HepG2 (cell line): ENCODE results near the gene SKIDA1. TPM values are rescaled to one million over a fixed set of nuclear protein-coding genes. Genes with fewer than 3 reads are reported as not detected.

Experiments
- FOXO1 ChIP-seq: sonication (generic); formaldehyde crosslinking; IDR thresholded peaks from 2 replicates; pipeline ENCODE4 v1.4.0; 2020; ENCODE audit warnings: missing genetic modification reagents
- GATA4 ChIP-seq: sonication (generic); IDR thresholded peaks from 2 replicates; pipeline ENCODE4 v1.6.1; 2016; ENCODE audit warnings: antibody characterized with exemption, low read depth, borderline replicate concordance
- GRHL1 ChIP-seq: sonication (generic); formaldehyde crosslinking; conservative IDR thresholded peaks from 2 replicates; pipeline ENCODE4 v1.8.0; 2022; ENCODE audit warnings: missing genetic modification reagents
- HDAC2 ChIP-seq: sonication (generic); formaldehyde crosslinking; IDR thresholded peaks from 2 replicates; pipeline ENCODE4 v1.4.0; 2020; ENCODE audit warnings: missing genetic modification reagents
- HNRNPUL1 ChIP-seq: fragments of 200-400 bp; formaldehyde crosslinking; IDR thresholded peaks from 2 replicates; pipeline ENCODE4 v1.6.1; 2017; ENCODE audit warnings: low read depth, mild to moderate bottlenecking, low read length, moderate library complexity
- KLF9 ChIP-seq: IDR thresholded peaks from 2 replicates; pipeline ENCODE4 v1.6.1; 2016; ENCODE audit warnings: low read depth
- MIER3 ChIP-seq: IDR thresholded peaks from 2 replicates; pipeline ENCODE4 v1.6.1; 2016; ENCODE audit warnings: missing compliant biosample characterization, borderline replicate concordance
- MTF1 ChIP-seq: sonication (generic); formaldehyde crosslinking; IDR thresholded peaks from 2 replicates; pipeline ENCODE4 v1.5.0; 2020; ENCODE audit warnings: missing genetic modification reagents
- NFE2L1 ChIP-seq: sonication (generic); formaldehyde crosslinking; IDR thresholded peaks from 2 replicates; pipeline ENCODE4 v1.4.0; 2020; ENCODE audit warnings: missing genetic modification reagents, mild to moderate bottlenecking, borderline replicate concordance
- PHF21A ChIP-seq: sonication (generic); formaldehyde crosslinking; IDR thresholded peaks from 2 replicates; pipeline ENCODE4 v1.5.0; 2020; ENCODE audit warnings: mild to moderate bottlenecking, missing genetic modification reagents
- PPARG ChIP-seq: conservative IDR thresholded peaks from 2 replicates; pipeline ENCODE4 v1.6.1; 2016; ENCODE audit warnings: missing biosample characterization, missing genetic modification reagents
- RFXANK ChIP-seq: IDR thresholded peaks from 2 replicates; pipeline ENCODE4 v1.6.1; 2016
- RORA ChIP-seq: sonication (generic); formaldehyde crosslinking; IDR thresholded peaks from 2 replicates; pipeline ENCODE4 v1.5.0; 2020; ENCODE audit warnings: mild to moderate bottlenecking, missing genetic modification reagents, moderate library complexity
- SIN3A ChIP-seq: IDR thresholded peaks from 2 replicates; pipeline ENCODE4 v1.6.1; 2011; ENCODE audit warnings: low read depth, mild to moderate bottlenecking, control low read depth, low read length, borderline replicate concordance
- SMAD3 ChIP-seq: sonication (generic); formaldehyde crosslinking; IDR thresholded peaks from 2 replicates; pipeline ENCODE4 v1.4.0; 2020; ENCODE audit warnings: missing genetic modification reagents
- SNAPC4 ChIP-seq: sonication (generic); formaldehyde crosslinking; IDR thresholded peaks from 2 replicates; pipeline ENCODE4 v1.4.0; 2020; ENCODE audit warnings: mild to moderate bottlenecking, missing genetic modification reagents
- XRCC5 ChIP-seq: fragments of 200-400 bp; formaldehyde crosslinking; optimal IDR thresholded peaks from 2 replicates; pipeline ENCODE3; 2017; ENCODE audit warnings: mild to moderate bottlenecking, low read length
- ZNF317 ChIP-seq: sonication (generic); formaldehyde crosslinking; IDR thresholded peaks from 2 replicates; pipeline ENCODE4 v1.5.0; 2020; ENCODE audit warnings: mild to moderate bottlenecking, missing genetic modification reagents
- ZNF513 ChIP-seq: sonication (generic); formaldehyde crosslinking; conservative IDR thresholded peaks from 2 replicates; pipeline ENCODE4 v1.5.0; 2020; ENCODE audit warnings: missing genetic modification reagents
- ZNF546 ChIP-seq: sonication (generic); formaldehyde crosslinking; conservative IDR thresholded peaks from 2 replicates; pipeline ENCODE4 v1.8.1; 2023; ENCODE audit warnings: mild to moderate bottlenecking, missing genetic modification reagents
- ZNF607 ChIP-seq: sonication (generic); formaldehyde crosslinking; IDR thresholded peaks from 2 replicates; pipeline ENCODE4 v1.5.1; 2020; ENCODE audit warnings: missing genetic modification reagents, mild to moderate bottlenecking, borderline replicate concordance
- ZNF740 ChIP-seq: sonication (generic); formaldehyde crosslinking; IDR thresholded peaks from 2 replicates; pipeline ENCODE4 v1.4.0; 2020; ENCODE audit warnings: missing genetic modification reagents
- ZNF746 ChIP-seq: sonication (generic); formaldehyde crosslinking; IDR thresholded peaks from 2 replicates; pipeline ENCODE4 v1.8.0; 2022; ENCODE audit warnings: mild to moderate bottlenecking, missing genetic modification reagents
- ZNF891 ChIP-seq: sonication (generic); formaldehyde crosslinking; IDR thresholded peaks from 2 replicates; pipeline ENCODE4 v1.5.0; 2020; ENCODE audit warnings: mild to moderate bottlenecking, missing genetic modification reagents
- polyA plus RNA-seq, 8 experiments: library from polyadenylated mRNA; depleted of rRNA in 3 of 8; stranded (reverse) in 7 of 8; unstranded in 1 of 8; fragments of >200 nt; fragmentation: Illumina TruSeq in 4 of 8; extraction: Trizol in 4 of 8; gene quantifications; 2 replicates each; pipeline versions ENCODE4 v1.2.1 to v1.2.3, GENCODE V29; 2011 to 2016; ENCODE audit warnings: low read depth in 4 of 8, missing spikeins in 1 of 8, mixed read lengths in 1 of 8; ENCODE audit not compliant: insufficient read depth in 1 of 8
- total RNA-seq, 5 experiments: library from RNA; depleted of rRNA; stranded (reverse); fragments of >200 nt; fragmentation: Illumina TruSeq; extraction: Trizol; gene quantifications; 2 replicates each; pipeline ENCODE4 v1.2.3, GENCODE V29; 2016; ENCODE audit warnings: low read depth in 1 of 5

The SKIDA1 gene
- total and polyA plus RNA-seq, 2 of the 13 experiments (the other 11 are each of a cell fraction or from before 2014, with no cell fraction given): 0.73 to 1.5 TPM

GRCh38 chr10:21495752-21496342, 29.6 kb downstream of the SKIDA1 start (continued):
- TF ChIP-seq NFE2L1 (CRISPR knock-in tag): no peak
- peak; percentile 88; the same call in 1 of the 2 replicates for TF ChIP-seq SMAD3
- peak; percentile 78; the same call in 1 of the 2 replicates for TF ChIP-seq ZNF317 (CRISPR knock-in tag)
- no peak; the same call in 1 of the 2 replicates for TF ChIP-seq RFXANK (CRISPR knock-in tag)
- TF ChIP-seq SNAPC4 (CRISPR knock-in tag): no peak
- peak; percentile 91; the same call in 1 of the 2 replicates for TF ChIP-seq SIN3A
- peak; percentile 98 for TF ChIP-seq ZNF746 (CRISPR knock-in tag)
- TF ChIP-seq ZNF513 (CRISPR knock-in tag): no peak
- TF ChIP-seq RORA (CRISPR knock-in tag): no peak
- no peak for TF ChIP-seq ZNF546 (CRISPR knock-in tag)
- TF ChIP-seq GATA4: peak; percentile 80
- TF ChIP-seq FOXO1 (CRISPR knock-in tag): peak; percentile 91
- peak; percentile 83 for TF ChIP-seq PPARG (CRISPR knock-in tag)
- 0 out of 2 replicates have a peak, but pooled peaks have one; percentile 62 for TF ChIP-seq HNRNPUL1
- TF ChIP-seq PHF21A (CRISPR knock-in tag): peak; percentile 98
- no peak for TF ChIP-seq GRHL1 (CRISPR knock-in tag)
- TF ChIP-seq XRCC5: peak; percentile 90
- TF ChIP-seq HDAC2 (CRISPR knock-in tag): peak; percentile 88
- peak; percentile 88 for TF ChIP-seq ZNF891
- no peak for TF ChIP-seq KLF9 (CRISPR knock-in tag)
- TF ChIP-seq MIER3: peak; percentile 95
- peak; percentile 98 for TF ChIP-seq ZNF607 (CRISPR knock-in tag)
- TF ChIP-seq ZNF740 (CRISPR knock-in tag): peak; percentile 86; the same call in 1 of the 2 replicates
- TF ChIP-seq MTF1 (CRISPR knock-in tag): peak; percentile 56; the same call in 1 of the 2 replicates
